Thyroid gland (tissue), 4 donors: ENCODE measurements around the gene PIP4K2A.

Experiments used
- POLR2A ChIP-seq, 2 donors: fragments of 450-650 bp; IDR thresholded peaks; one replicate each; pipeline ENCODE4 v1.6.1; 2017; ENCODE audit warnings: antibody characterized with exemption in 2 of 2, mild to moderate bottlenecking in 2 of 2, moderate library complexity in 1 of 2
- TF ChIP-seq, protein P1 (sequence below), 6 experiments: fragments of 200-600 bp in 3 of 6; fragments of 450-650 bp in 3 of 6; sonication (generic) in 3 of 6; IDR thresholded peaks; one replicate each; pipeline ENCODE4 v1.5.1; 2016 to 2019; ENCODE audit warnings: antibody characterized with exemption in 6 of 6, mild to moderate bottlenecking in 2 of 6, inconsistent platforms in 1 of 6, moderate library complexity in 1 of 6

DNA sequence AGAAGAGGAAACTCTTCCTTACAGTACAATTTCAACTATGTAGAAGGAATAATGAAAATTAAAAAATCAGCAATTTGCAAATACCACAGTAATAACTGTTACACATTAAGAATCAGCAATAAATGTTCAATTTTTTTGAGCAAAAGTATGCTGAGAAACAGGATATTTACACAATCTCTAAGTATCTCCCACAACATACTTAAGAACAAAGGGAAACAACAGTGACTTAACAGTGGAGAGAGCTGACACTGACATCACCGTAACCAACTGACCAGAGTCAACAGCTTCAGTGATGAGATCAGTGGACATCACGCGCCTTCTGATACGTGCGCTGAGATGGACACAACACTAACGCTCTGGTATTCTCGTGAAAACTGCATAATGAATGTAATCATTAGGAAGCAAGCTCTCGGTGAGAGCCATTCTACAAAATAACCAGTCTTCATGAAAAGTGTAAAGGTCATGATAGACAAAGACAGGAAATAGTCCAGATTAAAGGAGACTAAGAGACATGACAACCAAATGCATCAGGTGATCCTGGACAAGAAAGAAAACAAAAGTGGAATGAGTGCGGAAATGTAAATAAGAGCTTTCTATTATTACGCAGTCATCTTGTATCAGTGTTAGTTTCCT is 82.6 kb downstream of the PIP4K2A start:
- no peak for TF ChIP-seq POLR2A (IDR thresholded peaks at IDR 0.05)
- TF ChIP-seq, protein P1, sequence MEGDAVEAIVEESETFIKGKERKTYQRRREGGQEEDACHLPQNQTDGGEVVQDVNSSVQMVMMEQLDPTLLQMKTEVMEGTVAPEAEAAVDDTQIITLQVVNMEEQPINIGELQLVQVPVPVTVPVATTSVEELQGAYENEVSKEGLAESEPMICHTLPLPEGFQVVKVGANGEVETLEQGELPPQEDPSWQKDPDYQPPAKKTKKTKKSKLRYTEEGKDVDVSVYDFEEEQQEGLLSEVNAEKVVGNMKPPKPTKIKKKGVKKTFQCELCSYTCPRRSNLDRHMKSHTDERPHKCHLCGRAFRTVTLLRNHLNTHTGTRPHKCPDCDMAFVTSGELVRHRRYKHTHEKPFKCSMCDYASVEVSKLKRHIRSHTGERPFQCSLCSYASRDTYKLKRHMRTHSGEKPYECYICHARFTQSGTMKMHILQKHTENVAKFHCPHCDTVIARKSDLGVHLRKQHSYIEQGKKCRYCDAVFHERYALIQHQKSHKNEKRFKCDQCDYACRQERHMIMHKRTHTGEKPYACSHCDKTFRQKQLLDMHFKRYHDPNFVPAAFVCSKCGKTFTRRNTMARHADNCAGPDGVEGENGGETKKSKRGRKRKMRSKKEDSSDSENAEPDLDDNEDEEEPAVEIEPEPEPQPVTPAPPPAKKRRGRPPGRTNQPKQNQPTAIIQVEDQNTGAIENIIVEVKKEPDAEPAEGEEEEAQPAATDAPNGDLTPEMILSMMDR (IDR thresholded peaks at IDR 0.05): no peak
